DMS153 (cell line): ENCODE data around the gene NUP85.
"Not testable (repeated sequence)": the region's sequence is repeated elsewhere in the genome, so short reads cannot be mapped to it uniquely, and the experiment has no call there.

Experiments used
- DNase-seq: peaks from one replicate; lab custom pipeline; 2025; lab: John Stamatoyannopoulos, UW

The NUP85 gene

GRCh38 chr17:75269844-75270217 is 64.4 kb downstream of the NUP85 start:
- no peak for DNase-seq

- DNase-seq = peak; percentile 3
These were observed 64.9 kb downstream of the NUP85 start for GRCh38 chr17:75270218-75270965.

- DNase-seq = no peak
These were observed 65.4 kb downstream of the NUP85 start, which contains the start of gene MIF4GD for GRCh38 chr17:75270966-75271232. MIF4GD (minus strand) TSS chr17:75271231; CDS start chr17:75270195, 1,036 bp downstream.

- peak; percentile 56 for DNase-seq
These were observed 65.9 kb downstream of the NUP85 start for GRCh38 chr17:75271233-75271954.

- DNase-seq = no peak
These were observed 66.7 kb downstream of the NUP85 start for GRCh38 chr17:75271955-75272847.

GRCh38 chr17:75272848-75273184 is 67.3 kb downstream of the NUP85 start:
- DNase-seq = no peak

GRCh38 chr17:75273977-75274708 is 68.7 kb downstream of the NUP85 start:
- no peak for DNase-seq

- DNase-seq = no peak
These were observed 72.2 kb downstream of the NUP85 start for GRCh38 chr17:75277664-75278071.

GRCh38 chr17:75280189-75280588 is 74.7 kb downstream of the NUP85 start:
- DNase-seq = not testable (repeated sequence)

GRCh38 chr17:75285123-75285522 is 79.6 kb downstream of the NUP85 start:
- no peak for DNase-seq
